OCI-LY3 (cell line): ENCODE measurements around the gene YAP1.

ENCODE experiments used
- EZH2phosphoT487 ChIP-seq: fragments of 200-600 bp; shearing (Covaris generic); IDR thresholded peaks from 2 replicates; pipeline ENCODE4 v1.6.1; 2018; ENCODE audit warnings: antibody characterized with exemption, mixed run types, low read depth
- TF ChIP-seq, protein P1 (sequence below): fragments of 200-600, 300-600 bp; sonication (generic); IDR thresholded peaks from 2 replicates; pipeline ENCODE4 v1.5.1; 2014; ENCODE audit warnings: antibody characterized with exemption, low read length, low read depth

DNA sequence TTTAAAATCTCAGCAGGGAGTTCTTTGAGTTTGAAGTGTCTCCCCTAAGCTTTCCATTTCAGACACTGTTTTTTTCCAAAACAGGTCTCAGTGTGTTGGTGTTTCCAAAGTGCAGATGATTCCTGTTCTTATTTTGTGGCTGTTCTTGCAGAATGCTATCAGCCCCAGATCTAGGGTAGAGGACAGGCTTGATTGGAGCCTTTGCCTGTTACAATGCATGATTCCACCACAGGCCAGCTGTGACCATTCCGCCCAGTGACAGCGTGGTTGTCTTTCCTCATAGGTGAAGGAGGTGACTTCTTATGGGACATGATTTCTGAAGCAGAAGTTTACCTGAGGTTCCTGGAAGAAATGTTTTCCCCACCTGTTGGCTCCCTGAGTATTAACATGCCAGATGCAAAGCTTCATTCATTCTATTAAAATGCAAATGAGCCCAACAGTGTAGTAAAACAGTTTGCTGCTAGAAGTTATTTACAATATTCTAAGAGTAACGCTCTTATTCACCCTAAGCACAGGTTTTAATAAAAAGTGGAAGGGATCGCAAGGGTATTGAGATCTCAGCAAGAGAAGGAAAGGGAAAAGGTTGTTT, 170.1 kb downstream of the YAP1 start:
- TF ChIP-seq, protein P1, sequence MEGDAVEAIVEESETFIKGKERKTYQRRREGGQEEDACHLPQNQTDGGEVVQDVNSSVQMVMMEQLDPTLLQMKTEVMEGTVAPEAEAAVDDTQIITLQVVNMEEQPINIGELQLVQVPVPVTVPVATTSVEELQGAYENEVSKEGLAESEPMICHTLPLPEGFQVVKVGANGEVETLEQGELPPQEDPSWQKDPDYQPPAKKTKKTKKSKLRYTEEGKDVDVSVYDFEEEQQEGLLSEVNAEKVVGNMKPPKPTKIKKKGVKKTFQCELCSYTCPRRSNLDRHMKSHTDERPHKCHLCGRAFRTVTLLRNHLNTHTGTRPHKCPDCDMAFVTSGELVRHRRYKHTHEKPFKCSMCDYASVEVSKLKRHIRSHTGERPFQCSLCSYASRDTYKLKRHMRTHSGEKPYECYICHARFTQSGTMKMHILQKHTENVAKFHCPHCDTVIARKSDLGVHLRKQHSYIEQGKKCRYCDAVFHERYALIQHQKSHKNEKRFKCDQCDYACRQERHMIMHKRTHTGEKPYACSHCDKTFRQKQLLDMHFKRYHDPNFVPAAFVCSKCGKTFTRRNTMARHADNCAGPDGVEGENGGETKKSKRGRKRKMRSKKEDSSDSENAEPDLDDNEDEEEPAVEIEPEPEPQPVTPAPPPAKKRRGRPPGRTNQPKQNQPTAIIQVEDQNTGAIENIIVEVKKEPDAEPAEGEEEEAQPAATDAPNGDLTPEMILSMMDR = no peak
- no peak for TF ChIP-seq EZH2phosphoT487
